H9 (cell line): Measurements from ENCODE around the gene DPP10. TPM values are rescaled to one million over a fixed set of nuclear protein-coding genes. Genes with fewer than 3 reads are reported as not detected.

Source experiments
- DNase-seq: peaks from one replicate; pipeline ENCODE4 v3.0.0-alpha.2; 2017
- H2AFZ ChIP-seq: one replicate; pipeline ENCODE4 v1.6.1; 2013; ENCODE audit warnings: mild to moderate bottlenecking, low read length, control low read depth, moderate library complexity
- H2AK5ac ChIP-seq: 2 replicates; pipeline ENCODE4 v1.6.1; 2013; ENCODE audit warnings: low read length, control low read depth, mixed read lengths; ENCODE audit not compliant: insufficient read length
- H2BK120ac ChIP-seq: one replicate; pipeline ENCODE4 v1.6.1; 2013; ENCODE audit warnings: low read depth, mild to moderate bottlenecking, low read length, control low read depth, inconsistent platforms; ENCODE audit not compliant: poor library complexity, severe bottlenecking
- H2BK12ac ChIP-seq: 2 replicates; pipeline ENCODE4 v1.6.1; 2013; ENCODE audit warnings: low read length, control low read depth, mixed read lengths, low read depth; ENCODE audit not compliant: insufficient read length
- H2BK15ac ChIP-seq: 2 replicates; pipeline ENCODE4 v1.6.1; 2013; ENCODE audit warnings: low read depth, low read length, control low read depth
- H2BK20ac ChIP-seq: one replicate; pipeline ENCODE4 v1.6.1; 2013; ENCODE audit warnings: low read depth, mild to moderate bottlenecking, low read length, control low read depth, inconsistent platforms; ENCODE audit not compliant: poor library complexity, severe bottlenecking
- H2BK5ac ChIP-seq: 2 replicates; pipeline ENCODE4 v1.6.1; 2013; ENCODE audit warnings: low read length, control low read depth, mixed read lengths; ENCODE audit not compliant: insufficient read length
- H3K14ac ChIP-seq: 2 replicates; pipeline ENCODE4 v1.6.1; 2013; ENCODE audit warnings: low read length, control low read depth; ENCODE audit not compliant: insufficient read depth
- H3K18ac ChIP-seq: 2 replicates; pipeline ENCODE4 v1.6.1; 2013; ENCODE audit warnings: low read depth, mild to moderate bottlenecking, mixed read lengths, low read length, control low read depth; ENCODE audit not compliant: insufficient read length
- H3K23ac ChIP-seq: 2 replicates; pipeline ENCODE4 v1.6.1; 2013; ENCODE audit warnings: low read length, control low read depth, mixed read lengths, low read depth; ENCODE audit not compliant: insufficient read length
- H3K23me2 ChIP-seq: 2 replicates; pipeline ENCODE4 v1.6.1; 2013; ENCODE audit warnings: low read depth, mild to moderate bottlenecking, mixed read lengths, low read length, control low read depth; ENCODE audit not compliant: insufficient read length, poor library complexity, severe bottlenecking
- H3K27ac ChIP-seq: 2 replicates; pipeline ENCODE4 v1.5.1; 2013; ENCODE audit warnings: low read length, control low read depth, mixed read lengths, low read depth; ENCODE audit not compliant: insufficient read length
- H3K27me3 ChIP-seq: 2 replicates; pipeline ENCODE4 v1.6.1; 2013; ENCODE audit warnings: low read length, control low read depth, inconsistent platforms; ENCODE audit not compliant: insufficient read depth
- H3K4ac ChIP-seq: 2 replicates; pipeline ENCODE4 v1.6.1; 2013; ENCODE audit warnings: low read depth, mild to moderate bottlenecking, control low read depth, inconsistent platforms, low read length, moderate library complexity
- H3K4me1 ChIP-seq: 2 replicates; pipeline ENCODE4 v1.6.1; 2013; ENCODE audit warnings: low read length, control low read depth, inconsistent platforms; ENCODE audit not compliant: insufficient read depth
- H3K4me2 ChIP-seq: 2 replicates; pipeline ENCODE4 v1.6.1; 2013; ENCODE audit warnings: low read length, control low read depth, mixed read lengths; ENCODE audit not compliant: insufficient read length, insufficient read depth
- H3K56ac ChIP-seq: 2 replicates; pipeline ENCODE4 v1.6.1; 2013; ENCODE audit warnings: low read depth, mild to moderate bottlenecking, mixed read lengths, low read length, control low read depth; ENCODE audit not compliant: insufficient read length
- H3K79me1 ChIP-seq: 2 replicates; pipeline ENCODE4 v1.6.1; 2013; ENCODE audit warnings: low read depth, mild to moderate bottlenecking, moderate library complexity, low read length, control low read depth, inconsistent platforms; ENCODE audit not compliant: insufficient read depth, poor library complexity, severe bottlenecking
- H3K79me2 ChIP-seq: 2 replicates; pipeline ENCODE4 v1.6.1; 2013; ENCODE audit warnings: low read length, control low read depth, inconsistent platforms; ENCODE audit not compliant: insufficient read depth
- H3K9ac ChIP-seq: 2 replicates; pipeline ENCODE4 v1.6.1; 2013; ENCODE audit warnings: low read length, control low read depth, mixed read lengths; ENCODE audit not compliant: insufficient read length; ENCODE audit errors: extremely low read depth
- H3K9me3 ChIP-seq: one replicate; pipeline ENCODE4 v1.6.1; 2013; ENCODE audit warnings: low read depth, low read length, inconsistent platforms; ENCODE audit not compliant: control insufficient read depth
- H3T11ph ChIP-seq: one replicate; pipeline ENCODE4 v1.6.1; 2013; ENCODE audit warnings: mild to moderate bottlenecking, low read length, control low read depth, inconsistent platforms
- H4K20me1 ChIP-seq: one replicate; pipeline ENCODE4 v1.6.1; 2013; ENCODE audit not compliant: control insufficient read depth, insufficient read length, insufficient read depth
- H4K5ac ChIP-seq: 2 replicates; pipeline ENCODE4 v1.6.1; 2013; ENCODE audit warnings: low read depth, mild to moderate bottlenecking, mixed read lengths, low read length, control low read depth; ENCODE audit not compliant: insufficient read length
- H4K8ac ChIP-seq: replicated peaks from 2 replicates; pipeline ENCODE4 v1.6.1; 2013; ENCODE audit warnings: low read length, control low read depth, mixed read lengths, low read depth; ENCODE audit not compliant: insufficient read length
- H4K91ac ChIP-seq: 2 replicates; pipeline ENCODE4 v1.6.1; 2013; ENCODE audit warnings: low read depth, mild to moderate bottlenecking, moderate library complexity, mixed read lengths, low read length, control low read depth; ENCODE audit not compliant: insufficient read length
- H3K27ac Mint-ChIP-seq, 3 experiments: 2 replicates in 2 of 3; 3 replicates in 1 of 3; pipeline ENCODE4 v1.8.0; 2020 to 2021; ENCODE audit warnings: mixed read lengths in 3 of 3, mild to moderate bottlenecking in 1 of 3, moderate library complexity in 1 of 3
- H3K27me3 Mint-ChIP-seq: 2 replicates; pipeline ENCODE4 v1.8.0; 2021; ENCODE audit warnings: low read depth, mild to moderate bottlenecking, moderate library complexity, mixed read lengths
- H3K36me3 Mint-ChIP-seq, 3 experiments: 2 replicates in 2 of 3; 3 replicates in 1 of 3; pipeline ENCODE4 v1.8.0; 2020 to 2021; ENCODE audit warnings: low read depth in 3 of 3, mixed read lengths in 3 of 3; ENCODE audit not compliant: insufficient read depth in 1 of 3
- H3K4me1 Mint-ChIP-seq, 2 experiments: 2 replicates each; pipeline ENCODE4 v1.8.0; 2020; ENCODE audit warnings: mixed read lengths in 2 of 2
- H3K4me3 Mint-ChIP-seq, 2 experiments: 2 replicates in 1 of 2; 3 replicates in 1 of 2; pipeline ENCODE4 v1.8.0; 2020 to 2021; ENCODE audit warnings: mild to moderate bottlenecking in 2 of 2, mixed read lengths in 2 of 2, moderate library complexity in 1 of 2
- H3K9me3 Mint-ChIP-seq, 2 experiments: 2 replicates in 1 of 2; 3 replicates in 1 of 2; pipeline ENCODE4 v1.8.0; 2020; ENCODE audit warnings: mild to moderate bottlenecking in 2 of 2, mixed read lengths in 2 of 2, moderate library complexity in 1 of 2
- CTCF ChIP-seq: fragments of 200-600 bp; sonication (generic); conservative IDR thresholded peaks from 3 replicates; pipeline ENCODE4 v1.8.0; 2021; ENCODE audit warnings: antibody characterized with exemption, mild to moderate bottlenecking
- WGBS: extraction: QIAGEN DNeasy Blood & Tissue Kit; methylation state at CpG from one replicate; pipeline ENCODE4 v1.1.7; 2013; ENCODE audit warnings: missing lambda C conversion rate, low lambda C conversion rate, mixed read lengths; ENCODE audit not compliant: insufficient read length; ENCODE audit errors: extremely low coverage; 5-methylcytosine and 5-hydroxymethylcytosine counted together
- total RNA-seq: library from RNA; stranded (reverse); gene quantifications from 2 replicates; pipeline ENCODE4 v1.2.1, GENCODE V29; 2021

DPP10 gene
- total RNA-seq, 1 experiment from 2014 or later, result 11.3 TPM

- no peak overlapping the region for H2BK15ac ChIP-seq
- no CpG with 5 or more reads among the region's 2 CpGs for WGBS
- H2AK5ac ChIP-seq, result no peak overlapping the region
- no peaks in the 10 kb centered on the region for H3K9me3 Mint-ChIP-seq
- no peak overlapping the region for H2AFZ ChIP-seq
- H3K23me2 ChIP-seq, result no peaks in the 10 kb centered on the region
- H3K27ac Mint-ChIP-seq, result no peak overlapping the region
- no peak overlapping the region for H3K23ac ChIP-seq
- no peak overlapping the region for H3K27ac ChIP-seq
- no peaks in the 10 kb centered on the region for H3K27me3 ChIP-seq
- H2BK12ac ChIP-seq, result no peak overlapping the region
- no peak overlapping the region for H2BK120ac ChIP-seq
- no peaks in the 10 kb centered on the region for H3K9me3 ChIP-seq
- no peak for DNase-seq
- H2BK5ac ChIP-seq, result no peak overlapping the region
- H3K4me3 Mint-ChIP-seq, result no peak overlapping the region
- H4K8ac ChIP-seq, result no peak overlapping the region
- H4K5ac ChIP-seq, result no peak overlapping the region
- no peak overlapping the region for H3K18ac ChIP-seq
- no peak overlapping the region for H3T11ph ChIP-seq
- no peaks in the 10 kb centered on the region for H3K27me3 Mint-ChIP-seq
- TF ChIP-seq CTCF, result no peak
- no peaks in the 10 kb centered on the region for H3K4me1 ChIP-seq
- no peaks in the 10 kb centered on the region for H3K79me1 ChIP-seq
- H3K56ac ChIP-seq, result no peak overlapping the region
- H3K9ac ChIP-seq, result no peak overlapping the region
- H2BK20ac ChIP-seq, result no peak overlapping the region
- no peak overlapping the region for H3K4me2 ChIP-seq
- no peak overlapping the region for H3K4ac ChIP-seq
- H3K36me3 Mint-ChIP-seq, result peaks cover 0 to 2% (median 0%) of the 10 kb centered on the region in 3 experiments; a peak in 1 of 7 replicates
- H3K4me1 Mint-ChIP-seq, result peaks cover 3 to 4% of the 10 kb centered on the region in 2 experiments; a peak in 3 of 4 replicates
- no peak overlapping the region for H4K91ac ChIP-seq
- H3K79me2 ChIP-seq, result no peaks in the 10 kb centered on the region
- no peaks in the 10 kb centered on the region for H4K20me1 ChIP-seq
- no peak overlapping the region for H3K14ac ChIP-seq
Observed at GRCh38 chr2:115552726-115553125, 1110.3 kb downstream of the DPP10 start.
